ENCODE measurements around the gene NOC4L. TPM values are rescaled to one million over a fixed set of nuclear protein-coding genes. Genes with fewer than 3 reads are reported as not detected.
A peak's percentile ranks its signal among the peaks of the same experiment; 100 is the strongest.

NOC4L gene
- total RNA-seq, 1 donor from 2014 or later, result 3.5 TPM

GRCh38 chr12:132179431-132180362 lies 35.4 kb downstream of the NOC4L start:
- Histone ChIP-seq H3K4me1 (no peaks in the 10 kb centered on the region), H3K9ac (no peak overlapping the region), H3K27me3 (peaks cover 99% of the 10 kb centered on the region), H3K4me3 (no peak overlapping the region), H3K9me3 (ENCODE audit: low read depth) (no peaks in the 10 kb centered on the region), H3K36me3 (no peaks in the 10 kb centered on the region), H4K20me1 (ENCODE audit: low read depth) (no peaks in the 10 kb centered on the region), H3K27ac (no peak overlapping the region), H2AFZ (replicated peaks) (no peak overlapping the region), H3F3A (ENCODE audit: low read depth) (no peaks in the 10 kb centered on the region), H3K4me2 (no peak overlapping the region), H3K79me2 (ENCODE audit: low read depth) (no peaks in the 10 kb centered on the region)
- H3K4me1 Mint-ChIP-seq, result peaks cover 10% of the 10 kb centered on the region
- peaks cover 28% of the 10 kb centered on the region for H3K27me3 Mint-ChIP-seq (ENCODE audit: insufficient read depth, low read depth)
- no peaks in the 10 kb centered on the region for H3K36me3 Mint-ChIP-seq
- H3K9me3 Mint-ChIP-seq, result no peaks in the 10 kb centered on the region
- H3K27ac Mint-ChIP-seq, result no peak overlapping the region
- no peak for DNase-seq (ENCODE audit: low spot score)
- TF ChIP-seq EZH2phosphoT487 (IDR thresholded peaks at IDR 0.05) (no peak), CTCF (IDR thresholded peaks at IDR 0.05) (no peak), EZH2 (IDR thresholded peaks at IDR 0.05) (no peak)
- H3K4me3 Mint-ChIP-seq, result peak overlapping the region; percentile 18

GRCh38 chr12:132180648-132181546 lies 36.6 kb downstream of the NOC4L start:
- peaks cover 36% of the 10 kb centered on the region for H3K27me3 Mint-ChIP-seq (ENCODE audit: insufficient read depth, low read depth)
- H3K27ac ChIP-seq, result no peak overlapping the region

More at GRCh38 chr12:132180648-132181546, 36.6 kb downstream of the NOC4L start:
- H3K79me2 ChIP-seq (ENCODE audit: low read depth), result no peaks in the 10 kb centered on the region
- no peaks in the 10 kb centered on the region for H3K9me3 ChIP-seq (ENCODE audit: low read depth)
- TF ChIP-seq EZH2phosphoT487 (IDR thresholded peaks at IDR 0.05), result no peak
- TF ChIP-seq EZH2 (IDR thresholded peaks at IDR 0.05), result no peak
- TF ChIP-seq CTCF (IDR thresholded peaks at IDR 0.05), result no peak
- no peak overlapping the region for H3K4me2 ChIP-seq
- H3K4me1 Mint-ChIP-seq, result peaks cover 8% of the 10 kb centered on the region
- peak overlapping the region; percentile 23 for H3K4me3 Mint-ChIP-seq
- no peak for DNase-seq (ENCODE audit: low spot score)
- H4K20me1 ChIP-seq (ENCODE audit: low read depth), result no peaks in the 10 kb centered on the region
- H3F3A ChIP-seq (ENCODE audit: low read depth), result peaks cover 3% of the 10 kb centered on the region
- no peaks in the 10 kb centered on the region for H3K36me3 Mint-ChIP-seq
- peak overlapping the region; percentile 7 for H3K27ac Mint-ChIP-seq
- no peaks in the 10 kb centered on the region for H3K36me3 ChIP-seq
- no peak overlapping the region for H3K9ac ChIP-seq
- no peaks in the 10 kb centered on the region for H3K9me3 Mint-ChIP-seq
- H3K4me3 ChIP-seq, result no peak overlapping the region
- peaks cover 99% of the 10 kb centered on the region for H3K27me3 ChIP-seq
- no peak overlapping the region for H2AFZ ChIP-seq (replicated peaks)
- H3K4me1 ChIP-seq, result peaks cover 1% of the 10 kb centered on the region

Data from neural progenitor cell (in vitro differentiated cells).